GM04503 (cell line): ENCODE data around the gene PLD3.
"Not testable (repeated sequence)": the region's sequence is repeated elsewhere in the genome, so short reads cannot be mapped to it uniquely, and the experiment has no call there.

ENCODE experiments used
- DNase-seq: peaks from one replicate; pipeline ENCODE4 v3.0.0-alpha.2; 2012; ENCODE audit warnings: low read depth

Gene PLD3

DNA sequence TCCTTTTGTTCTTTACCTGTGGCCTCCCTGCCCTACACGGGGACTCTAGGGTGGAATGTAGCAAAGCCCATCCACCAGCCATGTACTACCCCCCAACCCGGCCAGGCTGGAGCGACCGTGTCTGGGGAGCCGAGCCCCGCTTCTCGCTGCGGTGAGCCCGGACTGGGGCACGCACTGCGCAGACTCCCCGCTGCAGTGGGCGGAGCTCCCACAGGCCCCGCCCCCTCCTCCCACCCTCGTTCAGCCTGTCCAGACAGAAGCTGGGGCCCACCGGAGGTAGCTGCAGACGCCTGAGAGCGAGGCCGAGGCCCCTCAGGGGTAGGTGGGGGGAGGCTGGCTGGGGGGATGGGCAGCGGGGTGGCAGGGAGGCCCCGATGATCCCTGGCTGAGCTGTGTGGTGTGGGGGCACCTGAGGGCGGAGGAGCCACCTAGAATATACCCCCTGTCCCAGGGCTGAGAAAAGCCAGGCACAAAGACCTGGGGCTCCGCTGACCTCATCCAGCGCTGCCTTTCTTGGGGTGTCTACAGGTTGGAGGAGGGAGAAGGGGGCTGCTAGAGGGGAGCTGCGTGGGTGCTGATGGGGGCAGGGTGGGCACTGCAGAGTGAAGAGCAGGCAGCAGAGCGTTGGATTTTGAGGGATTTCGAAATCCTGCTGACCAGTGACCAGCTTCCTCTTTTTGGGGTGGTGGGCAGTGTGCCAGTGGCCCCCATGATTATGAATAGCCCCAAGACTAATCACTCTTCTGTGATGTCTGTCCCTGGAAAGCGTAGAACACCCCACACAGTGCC is 17.3 kb downstream of the PLD3 start:
- no peak for DNase-seq

DNA sequence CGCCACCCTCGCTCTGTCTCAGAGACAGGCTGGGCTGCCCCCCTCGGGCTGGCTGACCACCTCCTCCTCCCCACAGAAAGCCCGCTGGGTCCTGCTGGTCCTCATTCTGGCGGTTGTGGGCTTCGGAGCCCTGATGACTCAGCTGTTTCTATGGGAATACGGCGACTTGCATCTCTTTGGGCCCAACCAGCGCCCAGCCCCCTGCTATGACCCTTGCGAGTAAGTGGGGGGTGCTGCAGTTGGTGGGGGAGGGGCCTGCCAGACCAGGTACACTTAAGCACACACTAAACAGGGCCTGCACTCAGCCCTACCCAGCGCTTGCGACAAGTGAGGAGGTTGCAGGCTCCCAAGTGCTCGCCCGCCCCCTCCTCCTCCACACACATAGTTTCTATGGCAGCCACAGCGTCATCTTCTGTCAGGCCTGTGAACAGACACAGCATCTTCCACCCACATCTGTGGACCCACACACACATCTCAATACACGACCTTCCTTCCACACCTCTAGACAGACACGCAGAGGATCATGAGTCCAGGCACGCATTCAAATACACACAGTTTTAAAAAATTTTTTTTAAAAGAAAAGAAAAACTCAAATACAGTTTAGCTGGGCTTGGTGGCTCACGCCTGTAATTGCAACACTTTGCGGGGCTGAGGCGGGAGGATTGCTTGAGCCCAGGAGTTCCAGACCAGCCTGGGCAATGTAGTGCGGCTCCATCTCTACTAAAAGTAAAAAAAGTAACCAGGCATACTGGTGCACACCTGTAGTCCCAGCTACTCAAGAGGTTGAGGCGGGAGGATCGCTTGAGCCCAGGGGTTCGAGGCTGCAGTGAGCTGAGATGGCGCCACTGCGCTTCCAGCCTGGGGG is 18.4 kb downstream of the PLD3 start:
- DNase-seq: no peak

DNA sequence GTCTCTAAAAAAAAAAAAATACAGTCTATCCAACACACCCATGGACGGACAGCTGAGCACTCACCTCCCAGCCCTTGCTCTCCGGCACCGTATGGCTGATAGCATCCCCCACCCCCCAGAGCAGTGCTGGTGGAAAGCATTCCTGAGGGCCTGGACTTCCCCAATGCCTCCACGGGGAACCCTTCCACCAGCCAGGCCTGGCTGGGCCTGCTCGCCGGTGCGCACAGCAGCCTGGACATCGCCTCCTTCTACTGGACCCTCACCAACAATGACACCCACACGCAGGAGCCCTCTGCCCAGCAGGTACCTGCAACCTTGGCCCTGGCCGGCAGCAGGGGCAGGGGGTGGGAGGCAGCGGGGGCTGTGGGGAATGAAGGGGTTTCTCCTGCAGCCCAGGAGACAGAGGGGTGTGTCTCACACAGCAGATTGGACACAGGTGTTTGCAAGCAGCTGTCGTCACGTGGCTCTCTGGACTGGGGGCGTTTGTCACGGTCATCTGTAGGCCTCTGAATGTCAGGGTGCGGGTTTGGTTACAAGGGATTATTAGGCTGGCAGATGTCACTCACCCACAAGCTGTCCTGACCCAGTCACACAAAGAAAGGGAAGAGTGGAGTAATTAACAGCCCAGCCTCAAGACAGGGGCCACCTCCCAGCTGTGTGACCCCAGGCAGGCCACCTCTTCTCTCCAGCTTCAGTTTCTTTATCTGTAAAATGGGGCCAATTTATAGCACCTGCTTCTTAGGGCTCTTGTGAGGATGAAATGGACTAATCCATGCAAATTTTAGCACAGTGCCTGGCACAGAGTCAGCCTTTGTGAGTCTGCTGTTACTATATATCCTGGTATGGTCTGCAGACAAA is 19.3 kb downstream of the PLD3 start:
- no peak for DNase-seq

DNA sequence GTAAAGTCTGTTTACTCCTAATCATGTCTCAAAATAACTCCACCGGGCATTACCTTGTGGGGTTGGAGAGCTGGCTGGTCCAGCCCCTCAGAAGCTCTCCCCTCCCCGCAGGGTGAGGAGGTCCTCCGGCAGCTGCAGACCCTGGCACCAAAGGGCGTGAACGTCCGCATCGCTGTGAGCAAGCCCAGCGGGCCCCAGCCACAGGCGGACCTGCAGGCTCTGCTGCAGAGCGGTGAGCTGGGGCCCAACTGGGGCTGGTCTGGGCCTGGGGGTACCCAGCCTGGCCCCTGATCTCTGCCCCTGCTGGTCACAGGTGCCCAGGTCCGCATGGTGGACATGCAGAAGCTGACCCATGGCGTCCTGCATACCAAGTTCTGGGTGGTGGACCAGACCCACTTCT is 21.3 kb downstream of the PLD3 start:
- DNase-seq: no peak

DNA sequence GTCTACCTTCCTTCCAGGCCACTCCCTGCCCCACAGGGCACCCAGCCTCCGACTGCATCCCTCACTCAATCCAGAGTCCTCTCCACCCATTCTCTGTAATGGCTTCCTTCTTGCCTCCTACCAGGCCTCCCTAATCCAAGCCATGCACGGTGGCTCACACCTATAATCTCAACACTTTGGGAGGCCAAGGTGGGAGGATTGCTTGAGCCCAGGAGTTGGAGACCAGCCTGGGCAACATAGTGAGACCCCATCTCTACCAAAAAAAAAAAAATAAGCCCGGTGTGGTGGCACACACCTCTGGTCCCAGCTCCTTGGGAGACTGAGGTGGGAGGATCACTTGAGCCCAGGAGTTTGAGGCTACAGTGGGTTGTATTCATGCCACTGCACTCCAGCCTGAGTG is 21.8 kb downstream of the PLD3 start:
- not testable (repeated sequence) for DNase-seq

DNA sequence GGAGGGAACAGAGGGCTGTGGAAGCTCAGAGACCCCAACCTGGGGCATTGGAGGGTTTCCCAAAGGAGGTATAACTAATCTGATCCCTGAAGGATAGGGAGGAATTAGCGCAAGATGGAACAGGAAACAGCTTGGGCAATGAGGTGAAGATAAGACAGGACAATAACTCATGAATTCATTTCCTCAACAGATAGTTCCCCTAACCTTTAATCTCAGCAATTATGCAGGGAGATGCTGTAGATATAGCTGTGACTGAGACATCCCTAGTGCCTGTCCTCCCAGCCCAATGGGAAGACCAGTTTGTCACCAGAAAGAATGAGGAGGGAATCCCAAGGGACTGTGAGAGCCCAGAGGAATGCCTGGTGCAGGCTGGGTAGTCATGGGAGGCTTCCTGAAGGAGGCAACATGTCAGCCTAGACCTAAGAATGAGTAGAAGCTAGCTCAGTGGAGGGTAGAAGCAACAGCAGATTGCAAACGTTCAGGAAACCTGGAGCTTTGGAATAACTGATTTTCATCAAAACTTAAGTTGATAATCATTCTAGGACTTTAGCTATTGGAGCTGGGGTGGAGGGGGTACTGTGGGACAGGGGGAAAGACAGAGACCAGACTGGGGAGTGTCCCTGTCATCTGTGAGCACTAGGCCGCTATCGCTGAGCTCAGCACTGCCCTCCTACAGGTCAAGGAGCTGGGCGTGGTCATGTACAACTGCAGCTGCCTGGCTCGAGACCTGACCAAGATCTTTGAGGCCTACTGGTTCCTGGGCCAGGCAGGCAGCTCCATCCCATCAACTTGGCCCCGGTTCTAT is 22.7 kb downstream of the PLD3 start:
- no peak for DNase-seq

DNA sequence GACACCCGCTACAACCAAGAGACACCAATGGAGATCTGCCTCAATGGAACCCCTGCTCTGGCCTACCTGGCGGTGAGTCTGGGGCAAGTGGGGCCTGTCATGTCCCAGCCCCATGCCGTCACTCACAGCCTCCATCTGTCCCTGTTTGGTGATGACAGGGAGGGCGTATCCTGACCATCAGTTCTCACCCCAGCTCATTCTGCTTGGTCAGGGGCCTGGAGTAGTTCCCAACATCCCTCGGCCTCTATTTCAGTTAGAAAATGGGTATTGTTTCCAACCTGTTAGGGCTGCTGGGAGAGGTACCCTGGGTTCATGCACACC is 23.3 kb downstream of the PLD3 start:
- DNase-seq: no peak

DNA sequence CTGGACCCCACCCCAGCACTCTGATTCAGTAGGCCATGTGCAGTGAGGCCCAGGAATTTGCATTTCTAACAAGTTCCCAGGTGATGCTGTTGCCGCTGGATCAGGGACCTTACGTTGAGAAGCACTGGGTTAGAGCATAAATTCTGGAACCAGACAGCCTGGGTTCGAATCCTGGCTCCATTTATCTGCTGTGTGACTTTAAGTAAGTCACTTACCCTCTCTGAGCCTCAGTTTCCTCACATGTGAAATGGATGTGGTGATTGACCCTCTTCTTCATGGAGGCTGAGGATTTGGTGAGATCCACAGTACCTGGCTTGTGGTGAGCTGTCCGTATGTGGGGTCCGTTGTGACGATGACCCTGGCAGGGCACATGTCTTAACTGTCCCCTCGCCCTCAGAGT is 25.6 kb downstream of the PLD3 start:
- DNase-seq: no peak

DNA sequence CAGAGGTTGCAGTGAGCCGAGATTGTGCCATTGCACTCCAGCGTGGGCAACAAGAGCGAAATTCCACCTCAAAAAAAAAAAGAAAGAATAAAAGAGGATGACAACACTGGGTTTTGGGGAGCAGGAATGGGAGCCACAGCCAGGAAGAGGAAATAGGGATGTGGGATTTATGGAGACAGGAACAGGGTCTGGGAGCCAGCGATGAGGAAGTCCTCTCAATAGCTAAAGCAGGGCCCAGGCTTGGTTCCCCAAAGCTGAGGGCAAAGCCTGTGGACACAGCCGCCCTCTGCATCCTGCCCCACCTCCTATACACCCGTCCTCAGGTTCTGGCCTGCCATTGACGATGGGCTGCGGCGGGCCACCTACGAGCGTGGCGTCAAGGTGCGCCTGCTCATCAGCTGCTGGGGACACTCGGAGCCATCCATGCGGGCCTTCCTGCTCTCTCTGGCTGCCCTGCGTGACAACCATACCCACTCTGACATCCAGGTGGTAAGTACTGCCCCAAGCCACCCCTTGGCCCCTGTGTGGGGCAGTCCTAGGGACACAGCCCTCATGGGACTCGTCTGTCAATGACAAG is 27.9 kb downstream of the PLD3 start:
- DNase-seq: no peak

DNA sequence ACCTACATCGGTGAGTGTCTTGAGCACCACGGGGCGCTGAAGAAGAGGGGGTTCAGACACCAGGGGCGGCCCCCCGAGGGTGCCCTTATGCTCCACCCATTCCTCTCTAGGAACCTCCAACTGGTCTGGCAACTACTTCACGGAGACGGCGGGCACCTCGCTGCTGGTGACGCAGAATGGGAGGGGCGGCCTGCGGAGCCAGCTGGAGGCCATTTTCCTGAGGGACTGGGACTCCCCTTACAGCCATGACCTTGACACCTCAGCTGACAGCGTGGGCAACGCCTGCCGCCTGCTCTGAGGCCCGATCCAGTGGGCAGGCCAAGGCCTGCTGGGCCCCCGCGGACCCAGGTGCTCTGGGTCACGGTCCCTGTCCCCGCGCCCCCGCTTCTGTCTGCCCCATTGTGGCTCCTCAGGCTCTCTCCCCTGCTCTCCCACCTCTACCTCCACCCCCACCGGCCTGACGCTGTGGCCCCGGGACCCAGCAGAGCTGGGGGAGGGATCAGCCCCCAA is 29.4 kb downstream of the PLD3 start:
- DNase-seq: no peak

DNA sequence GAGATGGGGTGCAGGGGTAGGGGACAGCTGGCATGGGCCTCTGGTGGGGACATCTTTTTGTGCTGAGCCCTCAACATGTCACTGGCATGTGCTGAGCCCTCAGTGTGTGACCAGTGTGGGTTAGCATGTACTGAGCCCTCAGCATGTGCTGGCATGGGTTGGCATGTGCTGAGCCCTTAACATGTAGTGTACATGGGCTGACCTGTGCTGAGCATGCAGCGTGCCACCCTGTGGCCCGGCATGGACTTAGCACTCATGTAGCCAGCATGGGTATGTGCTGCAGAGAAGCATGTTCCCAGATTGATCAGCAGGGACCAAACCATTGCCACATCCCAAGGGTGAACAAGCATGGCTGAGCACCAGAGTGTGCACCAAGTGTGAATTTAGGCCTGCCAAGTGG is 30.0 kb downstream of the PLD3 start:
- DNase-seq: no peak

DNA sequence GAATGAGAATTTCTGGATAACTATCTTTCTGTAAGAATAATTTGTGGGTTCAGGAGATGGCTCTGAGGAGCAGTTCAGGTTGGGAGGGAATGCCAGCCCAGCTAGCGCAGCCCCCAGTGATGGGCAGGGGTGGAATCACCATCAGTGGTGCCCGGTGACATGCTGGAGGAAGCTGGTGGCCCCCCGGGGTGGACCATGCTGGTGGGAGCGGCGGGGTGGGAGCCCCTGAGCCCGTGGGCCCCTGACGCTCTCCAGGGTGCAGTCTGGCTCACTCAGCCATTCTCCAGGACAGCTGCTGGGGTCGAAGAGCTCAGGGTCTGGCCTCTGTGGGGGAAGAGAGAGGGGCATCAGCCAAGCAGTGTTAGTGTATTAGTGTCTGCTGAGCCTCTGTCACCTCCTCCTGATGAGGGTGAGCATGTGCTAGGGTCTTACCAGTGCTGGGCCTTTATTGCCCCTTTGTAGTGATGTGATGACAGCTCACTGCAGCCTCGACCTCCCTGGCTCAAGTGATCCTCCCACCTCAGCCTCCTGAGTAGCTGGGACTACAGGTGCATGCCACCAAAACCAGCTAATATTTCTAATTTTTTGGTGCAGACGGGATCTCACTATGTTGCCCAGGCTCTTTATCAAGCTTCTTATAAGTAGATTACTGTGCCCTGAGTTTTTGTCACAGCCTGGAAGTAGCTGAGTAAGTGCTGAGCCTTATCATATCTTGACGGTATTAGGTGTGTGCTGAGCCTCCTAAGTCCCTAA is 31.1 kb downstream of the PLD3 start:
- DNase-seq: no peak

DNA sequence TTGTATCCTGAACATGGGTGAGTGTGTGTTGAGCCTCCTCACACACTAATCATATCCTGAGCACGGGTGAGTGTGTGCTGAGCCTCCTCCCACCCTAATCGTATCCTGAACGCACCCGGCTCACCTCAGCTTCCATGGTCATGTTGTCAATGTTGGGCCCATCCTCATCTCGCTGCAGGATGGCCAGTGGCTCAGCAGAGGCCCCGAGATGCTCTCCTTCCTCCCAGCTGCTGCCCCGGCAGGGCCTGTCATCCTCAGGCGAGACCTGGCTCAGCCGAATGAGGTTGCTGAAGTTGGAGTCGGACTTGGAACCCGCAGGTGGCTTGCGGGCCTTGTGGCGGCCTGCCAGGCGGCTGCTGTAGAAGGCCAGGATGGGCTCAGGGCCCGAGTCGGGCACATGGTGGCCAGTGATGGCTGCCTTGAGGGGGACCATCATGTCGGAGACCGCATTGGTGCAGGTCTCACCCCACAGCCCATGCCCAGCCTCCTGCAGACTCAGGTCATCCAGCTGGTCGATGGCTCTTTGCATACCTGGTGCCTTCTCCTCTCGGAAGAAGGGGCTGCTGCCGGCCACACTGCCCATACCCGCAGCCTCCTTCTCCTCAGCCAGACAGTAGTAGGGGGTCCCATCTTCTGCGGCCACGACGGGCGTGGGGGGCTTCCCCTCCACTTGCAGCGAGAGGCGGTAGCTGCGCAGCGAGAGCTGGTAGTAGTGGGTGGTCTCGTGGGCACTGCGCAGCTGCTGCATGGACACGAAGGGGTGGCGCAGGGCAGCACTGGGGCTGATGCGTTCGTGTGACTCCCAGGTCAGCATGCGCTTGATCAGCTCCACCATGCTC is 31.9 kb downstream of the PLD3 start:
- no peak for DNase-seq

DNA sequence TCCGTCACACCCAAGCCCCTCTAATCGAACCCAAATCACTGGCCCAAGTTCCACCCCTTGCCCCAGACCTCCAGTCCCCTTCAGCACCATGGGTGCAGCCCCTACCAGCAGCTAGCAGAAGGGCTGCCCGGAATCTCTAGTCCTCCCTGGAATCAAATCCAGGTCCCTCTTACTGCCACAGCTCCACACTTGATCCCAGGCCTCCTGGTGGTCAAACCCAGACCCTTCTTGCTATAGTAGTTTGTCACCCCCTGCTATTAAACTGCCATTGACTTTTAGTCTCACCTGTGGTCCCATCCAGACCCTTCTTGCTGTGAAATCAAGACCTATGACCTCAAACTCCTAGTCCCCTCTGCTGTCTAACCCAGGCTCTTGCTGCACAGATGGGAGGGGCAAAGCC is 32.8 kb downstream of the PLD3 start:
- DNase-seq: no peak

DNA sequence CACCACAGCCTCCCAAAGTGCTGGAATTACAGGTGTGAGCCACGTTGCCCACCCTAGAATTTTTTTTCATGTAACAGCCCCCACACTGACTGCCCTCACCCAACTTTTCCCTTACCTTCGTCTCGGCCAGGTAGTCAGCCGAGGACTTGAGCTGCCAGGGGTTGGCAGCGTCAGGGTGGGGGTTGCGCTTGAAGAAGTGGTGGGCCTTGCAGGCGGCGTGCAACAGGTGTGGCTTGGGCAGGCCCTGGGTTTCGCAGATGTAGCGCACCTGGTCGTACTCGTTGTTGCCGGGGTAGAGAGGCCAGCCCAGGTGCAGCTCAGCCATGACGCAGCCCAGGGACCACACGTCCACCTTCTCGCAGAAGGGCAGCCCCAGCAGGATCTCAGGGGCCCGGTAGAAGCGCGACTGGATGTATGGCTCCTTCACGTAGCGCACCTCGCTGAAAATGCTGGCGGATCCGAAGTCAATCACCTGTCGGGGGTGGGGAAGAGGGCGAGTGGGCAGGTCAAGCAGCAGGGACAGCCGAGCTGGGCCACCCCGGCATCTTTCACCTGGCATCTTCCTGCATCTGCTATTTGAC is 35.3 kb downstream of the PLD3 start:
- no peak for DNase-seq

DNA sequence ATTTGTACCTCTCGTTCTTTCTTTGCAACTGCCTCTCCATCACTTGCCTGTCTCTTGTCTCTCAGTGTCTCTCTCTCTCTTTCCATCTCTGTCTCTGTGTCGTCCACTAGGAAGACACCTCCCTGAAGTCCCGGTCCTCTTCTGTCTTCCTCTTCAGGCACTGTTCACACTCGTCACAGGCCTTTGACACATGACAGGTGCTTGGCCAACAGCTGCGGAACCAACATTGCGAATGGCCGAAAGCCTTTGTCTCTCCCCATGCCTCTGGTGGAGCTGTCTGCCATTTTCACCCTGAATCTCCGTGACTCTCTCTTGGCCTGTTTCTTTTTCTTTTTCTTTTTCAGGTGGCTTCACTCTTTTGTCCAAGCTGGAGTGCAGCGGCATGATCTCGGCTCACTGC is 38.7 kb downstream of the PLD3 start:
- no peak for DNase-seq

DNA sequence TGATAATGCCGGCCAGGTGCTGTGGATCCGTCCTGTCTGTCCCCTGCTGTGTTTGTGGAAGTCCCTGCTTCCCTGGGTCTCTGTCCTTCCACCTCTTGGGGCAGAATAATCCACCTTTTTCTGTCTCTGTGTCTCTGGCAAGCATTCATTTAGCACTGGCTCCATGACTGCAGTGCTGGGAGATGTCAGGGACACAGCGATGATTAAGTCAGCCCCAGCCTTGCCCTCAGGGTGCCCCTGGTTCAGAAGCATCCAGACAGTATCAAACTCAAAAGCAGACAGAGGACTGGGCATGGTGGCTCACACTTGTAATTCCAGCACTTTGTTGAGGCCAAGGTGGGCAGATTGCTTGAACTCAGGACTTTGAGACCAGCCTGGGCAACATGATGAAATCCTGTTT is 40.0 kb downstream of the PLD3 start:
- no peak for DNase-seq

DNA sequence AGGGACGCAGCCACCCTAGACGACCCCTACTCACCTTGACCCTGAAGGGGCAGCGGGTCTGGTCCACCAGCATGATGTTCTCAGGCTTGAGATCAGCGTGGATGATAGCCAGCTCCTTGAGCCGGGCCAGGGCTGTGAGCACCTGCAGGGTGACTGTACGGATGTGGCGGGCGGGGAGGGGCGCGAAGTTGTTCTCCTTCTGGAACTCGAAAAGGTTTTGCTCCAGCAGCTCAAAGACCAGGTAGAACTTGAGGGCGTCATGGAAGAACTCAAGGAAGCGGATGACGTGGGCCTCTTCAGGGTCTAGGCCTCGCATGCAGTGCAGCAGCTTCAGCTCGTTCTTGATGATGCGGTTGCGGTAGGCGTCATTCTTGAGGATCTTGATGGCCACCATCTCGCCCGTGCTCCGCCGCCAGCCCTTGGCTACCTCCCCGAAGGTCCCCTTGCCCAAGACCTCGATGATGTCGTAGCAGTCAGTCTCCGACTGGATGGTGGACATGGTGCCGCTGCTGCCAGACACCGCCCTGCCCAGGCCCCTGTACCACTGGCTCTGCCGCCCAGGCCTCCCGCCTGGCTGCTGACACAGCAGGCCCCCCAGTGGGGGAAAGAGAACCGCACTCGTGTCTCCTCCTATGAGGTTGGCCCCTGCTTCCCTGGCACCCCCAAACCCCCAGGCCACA is 41.0 kb downstream of the PLD3 start:
- no peak for DNase-seq
